KMS-11 (cell line): ENCODE data around the gene CSF2RB.

Experiments used
- H2AFZ ChIP-seq: fragments of 200-600 bp; sonication (generic); 2 replicates; pipeline ENCODE4 v1.6.1; 2016; ENCODE audit warnings: antibody characterized with exemption, mixed run types, low read depth
- H3K27ac ChIP-seq: fragments of 200-600 bp; sonication (generic); 2 replicates; pipeline ENCODE4 v1.6.1; 2016; ENCODE audit warnings: mild to moderate bottlenecking, mixed run types
- H3K27me3 ChIP-seq: fragments of 200-600 bp; sonication (generic); 2 replicates; pipeline ENCODE4 v1.6.1; 2017; ENCODE audit warnings: mild to moderate bottlenecking, low read depth, mixed run types, moderate library complexity; ENCODE audit not compliant: insufficient read depth
- H3K36me3 ChIP-seq: fragments of 200-600 bp; sonication (generic); 2 replicates; pipeline ENCODE4 v1.6.1; 2017; ENCODE audit warnings: mild to moderate bottlenecking, mixed run types; ENCODE audit not compliant: insufficient read depth
- H3K4me1 ChIP-seq: fragments of 200-600 bp; sonication (generic); 2 replicates; pipeline ENCODE4 v1.6.1; 2016; ENCODE audit warnings: mild to moderate bottlenecking, low read depth, mixed run types; ENCODE audit not compliant: poor library complexity, severe bottlenecking
- H3K4me2 ChIP-seq: fragments of 200-600 bp; sonication (generic); 2 replicates; pipeline ENCODE4 v1.7.0; 2016; ENCODE audit warnings: mild to moderate bottlenecking, mixed run types
- H3K4me3 ChIP-seq: fragments of 200-600 bp; sonication (generic); IDR thresholded peaks from 2 replicates; pipeline ENCODE4 v1.6.1; 2017; ENCODE audit warnings: low read depth, low read length, mixed read lengths; ENCODE audit not compliant: insufficient read depth
- H3K79me2 ChIP-seq: fragments of 200-600 bp; sonication (generic); 2 replicates; pipeline ENCODE4 v1.6.1; 2016; ENCODE audit warnings: low read depth, mixed run types; ENCODE audit not compliant: insufficient read depth
- H3K9ac ChIP-seq: fragments of 200-600 bp; sonication (generic); 2 replicates; pipeline ENCODE4 v1.6.1; 2016; ENCODE audit warnings: mild to moderate bottlenecking, mixed run types
- H4K20me1 ChIP-seq: fragments of 200-600 bp; sonication (generic); 2 replicates; pipeline ENCODE4 v1.6.1; 2016; ENCODE audit warnings: mild to moderate bottlenecking, mixed run types; ENCODE audit not compliant: insufficient read depth
- TF ChIP-seq, protein P1 (sequence below): fragments of 200-600 bp; sonication (generic); conservative IDR thresholded peaks from 2 replicates; pipeline ENCODE4 v1.6.1; 2017; ENCODE audit warnings: low read depth, mild to moderate bottlenecking, antibody characterized with exemption, low read length, moderate library complexity, mixed read lengths

CSF2RB gene

DNA sequence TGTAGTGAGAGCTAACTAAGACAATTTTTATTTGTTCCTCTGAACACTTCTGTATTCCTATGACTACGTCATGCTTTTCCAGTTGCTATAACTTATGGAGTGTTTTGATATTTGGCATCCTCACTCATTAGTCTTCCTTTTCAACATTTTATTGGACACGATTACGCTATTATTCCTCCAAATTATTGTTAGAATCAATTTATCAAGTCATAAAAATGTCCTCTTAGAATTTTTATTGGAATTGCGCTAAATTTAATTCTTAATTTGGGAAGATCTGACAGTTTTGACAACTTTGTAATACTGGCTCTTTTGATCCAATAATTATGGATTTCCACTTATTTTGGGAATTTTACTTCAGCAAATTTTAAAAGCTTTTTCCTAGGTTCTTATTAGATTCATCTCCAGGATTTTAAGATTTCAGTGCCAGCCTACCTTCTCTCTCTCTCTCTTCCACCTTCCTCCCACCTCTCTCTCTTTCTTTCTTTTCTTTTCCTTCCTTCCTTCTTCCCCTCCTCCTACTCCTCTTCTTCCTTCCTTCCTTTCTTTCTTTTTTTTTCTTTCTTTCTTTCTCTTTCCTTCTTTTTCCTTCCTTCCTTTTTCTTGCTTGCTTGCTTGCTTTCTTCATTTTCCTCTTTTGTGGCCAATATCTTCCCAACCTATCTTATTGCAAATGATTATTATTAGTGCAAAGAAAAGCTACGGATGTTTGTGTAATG lies 55.0 kb downstream of the CSF2RB start:
- no peaks in the 10 kb centered on the region for H3K79me2 ChIP-seq
- H3K4me3 ChIP-seq: no peak overlapping the region
- H3K9ac ChIP-seq: no peak overlapping the region
- peaks cover 40% of the 10 kb centered on the region; the same call in 1 of the 2 replicates for H3K27me3 ChIP-seq
- H3K4me1 ChIP-seq: no peaks in the 10 kb centered on the region
- TF ChIP-seq, protein P1, sequence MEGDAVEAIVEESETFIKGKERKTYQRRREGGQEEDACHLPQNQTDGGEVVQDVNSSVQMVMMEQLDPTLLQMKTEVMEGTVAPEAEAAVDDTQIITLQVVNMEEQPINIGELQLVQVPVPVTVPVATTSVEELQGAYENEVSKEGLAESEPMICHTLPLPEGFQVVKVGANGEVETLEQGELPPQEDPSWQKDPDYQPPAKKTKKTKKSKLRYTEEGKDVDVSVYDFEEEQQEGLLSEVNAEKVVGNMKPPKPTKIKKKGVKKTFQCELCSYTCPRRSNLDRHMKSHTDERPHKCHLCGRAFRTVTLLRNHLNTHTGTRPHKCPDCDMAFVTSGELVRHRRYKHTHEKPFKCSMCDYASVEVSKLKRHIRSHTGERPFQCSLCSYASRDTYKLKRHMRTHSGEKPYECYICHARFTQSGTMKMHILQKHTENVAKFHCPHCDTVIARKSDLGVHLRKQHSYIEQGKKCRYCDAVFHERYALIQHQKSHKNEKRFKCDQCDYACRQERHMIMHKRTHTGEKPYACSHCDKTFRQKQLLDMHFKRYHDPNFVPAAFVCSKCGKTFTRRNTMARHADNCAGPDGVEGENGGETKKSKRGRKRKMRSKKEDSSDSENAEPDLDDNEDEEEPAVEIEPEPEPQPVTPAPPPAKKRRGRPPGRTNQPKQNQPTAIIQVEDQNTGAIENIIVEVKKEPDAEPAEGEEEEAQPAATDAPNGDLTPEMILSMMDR: no peak
- H3K36me3 ChIP-seq: no peaks in the 10 kb centered on the region
- no peak overlapping the region for H2AFZ ChIP-seq
- no peaks in the 10 kb centered on the region for H4K20me1 ChIP-seq
- H3K27ac ChIP-seq: no peak overlapping the region
- no peak overlapping the region for H3K4me2 ChIP-seq

DNA sequence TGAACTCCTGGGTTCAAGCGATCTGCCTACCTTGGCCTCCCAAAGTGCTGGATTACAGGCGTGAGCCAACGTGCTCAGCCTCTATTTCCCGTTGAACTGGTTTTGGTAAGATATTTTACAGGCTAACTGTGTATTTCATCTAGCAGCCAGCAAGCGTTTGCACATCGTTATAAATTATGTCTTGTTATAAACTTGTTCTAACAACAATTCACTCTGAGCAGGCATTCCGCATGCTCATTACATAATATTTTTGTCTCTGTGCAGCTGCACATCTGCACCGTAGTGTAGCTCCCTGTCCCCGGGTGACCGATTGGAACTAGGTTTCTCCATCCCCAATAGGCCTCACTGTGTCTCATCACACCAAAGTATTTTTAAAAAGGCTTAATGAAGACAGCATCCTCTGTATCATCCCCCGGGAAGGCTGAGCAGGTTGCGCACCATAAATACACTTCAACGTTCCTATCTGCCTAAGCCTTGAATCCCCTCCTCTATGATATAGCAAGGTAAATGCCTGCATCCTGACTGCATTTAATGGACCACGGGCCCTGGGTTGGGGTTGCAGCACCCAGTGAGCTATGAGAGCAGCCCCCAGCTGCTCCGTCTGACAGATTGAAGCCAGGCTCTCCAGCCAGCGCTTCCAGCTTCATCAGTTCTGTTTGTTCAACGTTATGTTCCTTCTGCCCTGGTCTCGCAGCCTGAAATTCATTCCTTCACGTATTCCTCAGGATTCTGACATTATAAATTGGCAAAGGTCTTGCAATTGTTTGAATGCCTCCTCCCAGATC lies 58.1 kb downstream of the CSF2RB start:
- Histone ChIP-seq H3K9ac (no peak overlapping the region), H3K27me3 (peaks cover 40% of the 10 kb centered on the region; the same call in 1 of the 2 replicates), H3K79me2 (no peaks in the 10 kb centered on the region), H3K27ac (no peak overlapping the region), H4K20me1 (no peaks in the 10 kb centered on the region), H3K4me3 (no peak overlapping the region), H2AFZ (no peak overlapping the region), H3K4me1 (no peaks in the 10 kb centered on the region), H3K4me2 (no peak overlapping the region), H3K36me3 (no peaks in the 10 kb centered on the region)
- TF ChIP-seq, protein P1: no peak

DNA sequence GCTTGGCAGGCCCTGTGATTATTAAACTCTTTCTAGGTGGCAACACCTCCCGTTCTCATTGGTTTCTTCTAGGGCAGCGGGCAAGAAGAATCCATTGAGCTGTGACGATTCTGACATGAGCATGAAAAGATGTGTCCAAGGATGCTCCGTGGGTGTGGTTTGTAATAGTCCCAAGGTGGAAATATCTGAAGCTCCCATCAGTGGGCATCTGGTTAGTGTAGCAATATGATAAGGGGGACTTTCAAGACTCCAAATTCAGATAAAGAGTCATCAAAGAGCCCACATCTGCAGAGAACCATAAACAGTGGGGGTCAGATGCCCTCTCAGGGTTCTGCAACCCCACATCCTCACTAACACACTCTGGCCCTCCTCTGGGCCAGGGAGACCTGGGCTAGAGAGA lies 63.2 kb downstream of the CSF2RB start:
- no peak overlapping the region for H2AFZ ChIP-seq
- H4K20me1 ChIP-seq: no peaks in the 10 kb centered on the region
- TF ChIP-seq, protein P1: no peak
- no peak overlapping the region for H3K4me2 ChIP-seq
- H3K4me1 ChIP-seq: peaks cover 4% of the 10 kb centered on the region
- H3K27me3 ChIP-seq: peaks cover 13% of the 10 kb centered on the region; the same call in 1 of the 2 replicates
- H3K9ac ChIP-seq: no peak overlapping the region
- no peaks in the 10 kb centered on the region for H3K79me2 ChIP-seq
- no peaks in the 10 kb centered on the region for H3K36me3 ChIP-seq
- H3K4me3 ChIP-seq: no peak overlapping the region
- no peak overlapping the region for H3K27ac ChIP-seq

DNA sequence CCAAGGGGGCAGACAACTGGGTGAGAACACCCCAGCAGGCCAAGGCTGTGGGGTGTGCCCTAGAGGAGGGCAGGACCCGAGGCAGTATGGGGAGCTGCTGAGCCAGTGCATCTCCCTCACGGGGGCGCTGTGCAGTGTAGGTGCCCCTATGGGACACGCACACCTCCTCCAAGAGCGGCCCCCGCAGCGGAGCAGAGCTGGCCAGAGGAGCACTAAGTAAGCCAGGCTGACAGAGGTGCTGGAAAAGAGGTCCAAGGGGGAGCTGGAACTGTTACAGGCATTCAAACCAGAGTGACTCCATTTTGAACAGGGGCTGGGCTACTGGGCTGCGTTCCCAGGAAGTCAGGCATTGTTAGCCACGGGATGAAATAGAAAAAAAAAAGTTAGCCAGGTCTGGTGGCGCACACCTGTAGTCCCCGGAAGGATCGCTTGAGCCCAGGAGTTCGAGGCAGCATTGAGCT lies 64.0 kb downstream of the CSF2RB start:
- Histone ChIP-seq H2AFZ (peak overlapping the region; percentile 95), H3K4me3 (no peak overlapping the region), H3K4me1 (peaks cover 4% of the 10 kb centered on the region), H3K27me3 (peaks cover 11% of the 10 kb centered on the region; the same call in 1 of the 2 replicates), H3K79me2 (no peaks in the 10 kb centered on the region), H3K27ac (no peak overlapping the region), H4K20me1 (no peaks in the 10 kb centered on the region), H3K9ac (no peak overlapping the region; the same call in 1 of the 2 replicates), H3K36me3 (no peaks in the 10 kb centered on the region), H3K4me2 (peak overlapping the region; percentile 99)
- TF ChIP-seq, protein P1: peak; percentile 35
